Colon (tissue), 2 donors: ENCODE data around the gene PPP4R4.

Source experiments
- FAIRE-seq: peaks from 2 replicates; lab custom pipeline; 2012; peaks lifted over from hg19 to GRCh38; lab: Jason Lieb, UNC
- donor health status: control.
- donor health status: control.

The PPP4R4 gene, protein sequence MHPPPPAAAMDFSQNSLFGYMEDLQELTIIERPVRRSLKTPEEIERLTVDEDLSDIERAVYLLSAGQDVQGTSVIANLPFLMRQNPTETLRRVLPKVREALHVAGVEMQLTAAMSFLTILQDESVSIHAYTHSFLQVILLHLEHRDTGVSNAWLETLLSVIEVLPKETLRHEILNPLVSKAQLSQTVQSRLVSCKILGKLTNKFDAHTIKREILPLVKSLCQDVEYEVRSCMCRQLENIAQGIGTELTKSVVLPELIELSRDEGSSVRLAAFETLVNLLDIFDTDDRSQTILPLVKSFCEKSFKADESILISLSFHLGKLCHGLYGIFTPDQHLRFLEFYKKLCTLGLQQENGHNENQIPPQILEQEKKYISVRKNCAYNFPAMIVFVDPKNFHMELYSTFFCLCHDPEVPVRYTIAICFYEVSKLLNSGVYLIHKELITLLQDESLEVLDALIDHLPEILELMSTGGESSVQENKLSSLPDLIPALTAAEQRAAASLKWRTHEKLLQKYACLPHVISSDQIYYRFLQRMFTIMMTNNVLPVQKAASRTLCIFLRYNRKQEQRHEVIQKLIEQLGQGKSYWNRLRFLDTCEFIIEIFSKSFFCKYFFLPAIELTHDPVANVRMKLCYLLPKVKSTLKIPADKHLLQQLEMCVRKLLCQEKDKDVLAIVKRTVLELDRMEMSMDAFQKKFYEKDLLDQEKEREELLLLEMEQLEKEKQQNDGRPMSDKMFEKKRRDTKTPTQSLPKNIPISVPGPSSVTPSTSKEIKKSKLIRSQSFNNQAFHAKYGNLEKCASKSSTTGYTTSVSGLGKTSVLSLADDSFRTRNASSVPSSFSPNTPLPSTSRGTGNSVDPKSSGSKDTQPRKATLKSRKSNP

DNA sequence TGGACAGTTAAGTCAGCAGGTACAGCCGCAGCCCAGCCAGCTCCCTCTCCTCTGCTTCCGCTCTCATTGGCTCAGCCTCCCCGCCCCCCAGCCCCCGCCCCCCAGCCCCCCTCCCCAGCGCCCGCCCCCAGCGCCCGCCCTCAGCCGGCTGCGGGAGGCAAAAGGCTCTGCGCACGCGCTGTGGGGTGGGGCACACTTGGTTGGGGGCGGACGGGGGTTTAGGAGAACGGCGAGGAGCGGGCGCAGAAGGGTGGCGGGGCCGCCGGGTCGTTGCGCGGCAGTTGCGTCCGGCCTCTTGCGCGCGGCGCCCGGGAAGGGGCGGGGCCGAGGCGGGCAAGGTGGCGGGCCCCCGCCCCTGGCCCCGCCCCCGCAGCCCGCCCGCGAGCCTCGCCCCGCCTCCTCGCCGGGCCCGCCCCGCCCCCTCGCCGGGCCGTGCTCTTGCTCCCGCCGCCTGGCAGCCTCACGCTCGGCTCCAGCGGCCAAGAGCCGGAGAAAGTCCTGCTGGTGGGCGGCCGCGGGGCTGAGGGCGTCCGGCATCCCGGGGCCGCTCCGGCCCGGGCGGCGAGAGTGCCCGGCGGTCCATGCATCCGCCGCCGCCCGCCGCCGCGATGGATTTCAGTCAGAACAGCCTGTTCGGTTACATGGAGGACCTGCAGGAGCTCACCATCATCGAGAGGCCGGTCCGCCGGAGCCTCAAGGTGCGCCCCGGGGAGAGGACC lies at the start of gene PPP4R4:
PPP4R4 (plus strand) TSS at position 438 of the 719 bp plus-strand sequence; CDS start at position 582, 144 bp downstream.
- no peak for FAIRE-seq

DNA sequence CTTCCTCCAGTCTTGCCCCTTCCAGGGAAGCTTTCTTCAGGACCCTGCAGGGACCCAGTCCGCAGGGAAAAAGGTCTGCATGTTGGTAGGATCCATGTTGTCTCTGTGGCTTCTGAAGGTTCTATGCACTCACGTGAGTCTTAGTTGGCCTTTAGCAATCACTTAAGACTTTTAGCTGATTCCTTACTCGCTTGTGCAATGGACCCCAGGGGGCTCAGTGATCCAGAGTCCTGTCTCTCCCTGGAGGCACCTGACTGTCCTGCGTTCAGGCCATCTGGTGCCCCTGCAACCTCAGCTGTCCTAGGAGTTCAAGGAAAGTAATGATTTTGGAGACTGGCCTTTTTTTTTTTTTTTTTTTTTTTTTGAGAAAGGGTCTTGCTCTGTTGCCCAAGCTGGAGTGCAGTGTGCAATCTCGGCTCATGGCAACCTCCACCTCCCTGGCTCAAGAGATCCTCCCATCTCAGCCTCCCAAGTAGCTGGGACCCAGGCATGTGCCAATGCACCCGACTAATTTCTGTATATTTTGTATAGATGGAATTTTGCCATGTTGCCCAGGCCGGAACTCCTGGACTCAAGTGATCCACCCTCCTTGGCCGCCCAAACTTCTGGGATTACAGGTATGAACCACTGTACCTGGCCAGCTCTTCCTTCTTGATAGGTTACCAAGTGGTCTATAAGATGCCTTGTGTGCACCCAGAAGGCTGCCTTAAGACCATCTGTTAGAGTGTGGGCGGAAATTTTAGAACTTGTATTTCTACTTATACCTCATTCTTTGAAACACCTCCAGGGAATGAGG lies 49.3 kb upstream of the PPP4R4 start:
- FAIRE-seq = no peak

DNA sequence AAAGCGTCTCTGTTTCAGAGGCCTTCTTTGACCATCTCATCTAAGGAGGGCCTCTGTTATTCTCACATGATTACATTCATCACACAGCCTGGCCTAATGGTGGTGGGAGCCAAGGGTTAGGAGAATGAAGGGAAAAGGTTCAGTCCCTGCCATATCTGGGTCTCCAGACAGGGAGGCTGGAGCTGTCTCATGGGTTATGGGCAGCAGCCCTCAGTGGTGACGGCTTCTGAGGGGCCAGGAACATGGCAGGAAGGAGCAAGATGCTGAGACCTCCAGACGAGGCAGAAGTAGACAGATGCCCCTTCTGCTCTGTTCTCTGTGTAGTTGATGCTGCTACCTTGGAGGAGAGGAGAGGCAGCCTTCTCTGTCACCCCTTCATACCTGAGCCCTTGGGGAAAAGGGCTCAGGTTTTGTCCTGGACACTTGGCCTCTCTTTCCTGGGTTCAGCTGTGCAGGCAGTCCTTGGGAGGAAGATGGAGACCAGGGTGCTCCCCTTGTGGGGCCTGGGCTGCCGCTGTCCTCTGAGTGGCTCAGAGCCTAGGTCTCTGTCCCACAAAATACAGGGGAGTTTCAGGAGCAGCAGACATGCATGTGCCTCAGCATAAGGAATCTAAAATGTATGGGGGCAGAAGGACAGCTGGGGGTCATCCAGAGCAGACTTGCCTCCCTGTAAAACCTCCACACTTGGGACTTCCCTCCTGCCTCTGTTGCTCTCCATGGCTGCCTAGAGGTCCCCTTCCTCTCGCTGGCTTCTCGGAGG lies 48.3 kb upstream of the PPP4R4 start:
- no peak for FAIRE-seq

DNA sequence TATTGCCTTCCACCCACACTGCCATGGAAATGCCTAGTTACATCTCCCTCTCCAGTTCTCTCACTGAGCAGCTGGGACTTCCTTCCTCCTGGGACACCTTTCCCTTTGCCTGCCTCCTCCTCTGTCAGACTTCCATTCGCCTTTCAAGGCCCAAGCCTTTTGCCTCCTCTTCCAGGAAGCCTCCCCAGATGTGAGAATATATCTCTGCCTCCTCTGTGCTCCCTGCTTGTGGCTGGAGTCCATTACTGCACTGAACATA lies 47.8 kb upstream of the PPP4R4 start:
- no peak for FAIRE-seq

DNA sequence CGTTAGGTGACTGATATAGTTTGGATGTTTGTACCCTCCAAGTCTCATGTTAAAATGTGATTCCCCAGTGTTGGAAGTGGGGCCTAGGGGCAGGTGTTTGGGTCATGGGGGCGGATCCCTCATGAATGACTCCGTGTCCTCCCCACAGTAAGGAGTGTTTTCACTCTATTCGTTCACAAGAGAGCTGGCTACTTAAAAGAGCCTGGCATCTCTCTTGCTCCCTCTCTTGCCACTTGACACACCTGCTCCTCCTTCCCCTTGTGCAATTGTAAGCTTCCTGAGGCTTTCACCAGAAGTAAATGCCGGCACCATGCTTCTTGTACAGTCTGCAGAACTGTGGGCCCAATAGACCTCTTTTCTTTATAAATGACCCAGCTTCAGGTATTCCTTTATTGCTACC lies 47.3 kb upstream of the PPP4R4 start:
- FAIRE-seq = no peak

DNA sequence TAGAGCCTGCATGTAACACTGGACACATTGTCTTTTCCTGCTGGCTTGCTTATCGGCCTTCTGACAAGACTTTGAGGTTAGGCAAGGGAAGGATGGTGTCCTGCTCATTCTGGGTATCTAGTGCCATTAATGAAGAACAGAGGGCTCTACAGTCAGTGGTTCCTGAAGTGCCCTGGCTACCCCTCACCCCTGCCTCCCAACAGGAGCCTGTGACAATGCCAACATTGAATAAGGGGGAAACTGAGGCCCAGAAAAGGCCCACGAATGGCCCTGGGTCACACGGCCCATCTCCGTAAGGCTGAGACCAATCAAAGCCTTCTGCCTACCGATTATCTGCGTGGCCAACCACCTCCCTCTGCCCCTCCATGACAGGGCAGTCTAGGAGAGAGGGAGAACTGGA lies 46.8 kb upstream of the PPP4R4 start:
- no peak for FAIRE-seq

DNA sequence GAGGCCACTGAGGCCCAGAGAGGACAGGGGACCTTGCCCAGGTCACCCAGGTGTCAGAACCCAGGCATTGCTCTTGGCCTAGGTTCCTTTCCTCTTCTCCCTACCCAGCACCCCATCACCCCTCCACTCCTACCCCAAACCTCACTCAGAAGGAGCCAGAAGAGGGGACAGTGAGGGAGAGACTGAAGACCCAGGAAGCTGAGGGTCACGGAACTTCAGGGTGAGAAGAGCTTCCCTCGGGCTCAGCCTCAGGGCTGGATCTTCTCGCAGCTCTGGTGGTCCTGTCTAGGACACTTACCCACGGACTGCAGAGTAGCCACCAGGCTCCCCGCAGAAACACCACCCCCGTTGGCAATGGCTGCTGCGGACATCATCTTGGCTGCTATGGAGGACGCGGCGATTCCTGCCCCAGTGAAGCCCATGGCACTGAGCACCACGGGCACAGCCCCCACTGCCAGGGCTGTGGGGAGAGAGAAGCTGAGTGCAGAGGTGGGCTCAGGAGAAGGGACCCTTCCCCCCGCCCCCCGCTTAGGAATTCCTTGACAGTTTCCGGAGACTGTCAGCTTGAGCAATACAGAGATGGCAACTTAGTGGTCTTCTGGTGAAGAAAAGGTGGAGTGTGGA lies 45.8 kb upstream of the PPP4R4 start:
- no peak for FAIRE-seq

DNA sequence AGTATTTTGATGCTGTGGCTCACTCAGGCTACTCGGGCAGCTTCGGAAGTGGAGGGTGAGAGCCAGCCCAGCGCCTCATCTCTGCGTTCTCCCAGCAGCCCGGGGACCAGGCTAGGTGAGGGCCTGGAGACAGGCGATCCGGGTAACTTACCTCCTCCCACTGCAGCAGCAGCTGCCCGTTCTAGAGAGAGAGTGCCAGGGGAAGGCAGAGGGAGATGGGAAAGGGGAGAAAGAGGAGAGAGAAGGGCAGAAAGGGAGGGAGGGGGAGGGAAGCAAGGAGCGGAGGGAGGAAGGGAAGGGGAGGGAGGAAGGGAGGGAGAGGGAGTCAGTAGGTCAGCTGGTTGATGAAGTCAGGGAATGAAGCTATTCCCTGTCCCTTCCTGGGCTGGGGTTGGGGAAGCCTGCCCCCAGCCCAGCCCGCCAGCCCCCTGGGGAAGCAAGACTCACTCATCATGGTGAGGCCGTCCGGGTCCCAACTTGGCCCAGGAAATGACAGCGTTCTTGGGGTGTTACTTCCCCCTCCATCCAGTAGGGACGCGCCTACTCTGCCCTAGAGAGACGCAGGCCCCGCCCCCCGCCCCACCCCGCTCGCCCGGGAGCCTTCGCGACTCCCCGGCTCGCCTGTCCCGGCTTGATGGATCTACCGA lies 44.9 kb upstream of the PPP4R4 start, which contains the start of gene IFI27L2:
IFI27L2 (minus strand) TSS at position 494 of the 647 bp plus-strand sequence; CDS start at position 454, 40 bp downstream.
- FAIRE-seq = no peak

DNA sequence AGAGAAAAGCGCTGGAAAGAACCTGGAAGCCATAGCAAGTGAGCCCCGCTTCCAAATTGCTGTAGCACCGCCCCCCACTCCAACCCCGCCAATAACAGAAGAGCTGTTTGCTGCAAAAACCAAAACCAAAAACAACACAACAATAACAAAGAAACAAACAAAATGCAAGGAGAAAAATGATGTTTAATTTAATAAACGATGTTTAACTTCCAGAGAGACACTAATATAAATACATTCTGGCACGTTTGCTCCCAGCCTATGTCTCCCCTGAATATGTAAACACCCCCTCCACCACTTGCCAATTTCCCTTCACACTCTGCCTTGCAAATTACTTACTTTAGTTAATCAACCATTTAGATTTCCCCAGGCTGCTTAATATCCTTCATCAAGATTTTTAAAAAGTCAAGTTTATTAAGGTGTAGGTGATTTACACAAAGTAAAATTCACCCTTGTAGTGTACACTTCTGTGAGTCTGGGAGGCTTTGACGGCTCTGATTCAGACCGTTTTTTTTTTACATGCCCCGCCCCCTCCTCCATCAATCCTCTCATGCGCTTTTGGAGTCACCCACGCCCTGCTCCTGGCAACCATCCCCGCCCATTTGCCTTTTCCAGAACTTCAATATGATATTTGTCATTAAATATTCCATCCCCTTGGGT lies 44.2 kb upstream of the PPP4R4 start:
- FAIRE-seq = no peak

DNA sequence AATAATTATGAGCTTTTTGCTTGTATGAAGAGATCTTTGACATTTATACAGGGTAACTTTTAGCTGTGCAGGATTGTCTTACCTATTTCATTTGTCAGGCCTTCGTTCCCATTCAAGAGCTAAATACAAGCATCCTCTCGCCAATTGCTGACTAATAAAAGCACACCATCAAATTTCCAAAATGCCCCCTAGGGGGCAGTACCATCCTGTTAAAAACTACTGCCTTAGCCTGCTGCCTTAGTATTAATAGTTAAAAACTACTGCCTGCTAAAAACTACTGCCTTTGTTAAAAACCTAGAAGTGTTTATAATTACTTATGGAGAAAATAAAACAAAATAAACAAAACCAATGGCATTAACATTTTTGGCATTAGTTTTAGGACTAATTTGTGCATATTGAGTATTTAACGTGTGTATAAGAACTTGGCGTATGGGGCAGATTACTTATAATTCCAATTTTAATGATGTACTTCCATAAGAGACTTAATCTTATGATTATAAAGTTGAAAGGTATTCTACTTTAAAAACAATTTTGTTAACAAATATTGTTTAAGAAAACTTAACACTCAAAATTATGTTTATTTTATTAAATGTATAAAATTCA lies 41.7 kb upstream of the PPP4R4 start:
- peak; percentile 60 for FAIRE-seq

DNA sequence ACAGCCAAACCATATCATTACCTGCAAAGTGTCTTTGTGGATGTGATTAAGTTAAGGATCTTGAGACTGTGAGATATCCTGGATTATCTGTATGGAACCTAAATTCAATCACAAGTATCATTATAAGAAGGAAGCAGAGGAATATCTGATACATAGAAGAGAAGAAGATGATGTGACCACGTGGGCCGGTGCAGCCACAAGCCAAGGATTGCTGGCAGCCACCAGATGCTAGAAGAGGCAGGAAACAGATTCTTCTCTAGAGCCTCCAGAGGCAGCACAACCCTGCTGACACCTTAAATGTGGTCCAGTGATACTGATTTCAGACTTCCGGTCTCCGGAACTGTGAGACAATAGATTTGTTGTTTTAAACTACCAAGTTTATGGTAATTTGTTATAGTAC lies 38.6 kb upstream of the PPP4R4 start:
- FAIRE-seq = no peak

DNA sequence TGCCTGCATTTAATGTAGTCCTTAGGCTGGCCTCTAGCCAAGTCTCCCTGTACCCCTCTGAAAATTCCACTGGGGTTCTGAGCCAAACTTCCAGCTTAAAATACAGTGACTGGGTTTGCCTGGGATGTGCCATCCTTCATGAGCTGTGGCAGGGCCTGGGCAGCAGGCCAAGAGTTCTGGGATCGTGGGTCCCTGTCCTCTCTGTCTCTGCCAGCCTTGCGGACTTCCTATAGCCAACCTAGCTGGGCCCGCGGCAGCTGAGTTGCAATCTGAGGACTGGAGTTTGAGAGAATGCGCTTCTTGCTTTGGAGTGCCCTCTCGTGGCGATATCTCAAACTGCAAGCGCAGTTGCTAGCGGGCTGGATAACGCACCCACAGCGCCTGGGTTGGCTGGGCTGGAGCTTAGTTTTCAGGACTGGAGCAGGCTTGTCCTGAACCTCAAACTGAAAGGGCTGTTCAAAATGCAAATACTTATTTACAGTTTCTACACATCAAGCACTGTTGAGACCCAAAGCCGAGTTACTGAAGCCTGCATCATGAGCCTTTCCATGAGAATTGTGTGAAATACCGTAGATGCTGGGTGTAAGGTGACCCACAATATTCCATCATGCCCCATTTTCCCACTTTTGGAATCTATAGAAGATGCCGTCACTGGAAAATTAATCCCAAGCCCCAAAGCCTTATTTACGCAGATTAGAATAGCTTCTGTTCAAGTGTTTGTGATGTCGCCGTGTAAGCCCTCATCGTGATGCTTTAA lies 37.4 kb upstream of the PPP4R4 start:
- no peak for FAIRE-seq

DNA sequence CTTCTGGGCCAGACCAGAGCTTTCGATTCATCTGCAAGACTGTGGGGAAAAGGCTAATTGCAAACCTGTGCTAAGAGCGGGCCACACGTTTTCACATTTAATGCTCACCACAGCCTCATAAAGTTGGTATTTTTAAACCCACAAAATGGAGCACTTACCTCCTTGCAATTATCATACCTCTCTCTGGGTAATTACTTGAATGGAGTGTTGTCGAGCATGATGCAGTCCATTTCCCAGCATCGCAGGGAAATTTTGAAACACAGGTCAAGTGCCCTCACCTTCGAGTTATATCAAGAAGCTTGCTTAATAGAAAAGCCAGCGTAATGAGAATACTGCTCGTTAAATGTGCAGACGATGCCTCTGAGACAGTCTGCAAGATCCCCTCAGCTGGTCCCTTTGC lies 35.9 kb upstream of the PPP4R4 start:
- FAIRE-seq = no peak

DNA sequence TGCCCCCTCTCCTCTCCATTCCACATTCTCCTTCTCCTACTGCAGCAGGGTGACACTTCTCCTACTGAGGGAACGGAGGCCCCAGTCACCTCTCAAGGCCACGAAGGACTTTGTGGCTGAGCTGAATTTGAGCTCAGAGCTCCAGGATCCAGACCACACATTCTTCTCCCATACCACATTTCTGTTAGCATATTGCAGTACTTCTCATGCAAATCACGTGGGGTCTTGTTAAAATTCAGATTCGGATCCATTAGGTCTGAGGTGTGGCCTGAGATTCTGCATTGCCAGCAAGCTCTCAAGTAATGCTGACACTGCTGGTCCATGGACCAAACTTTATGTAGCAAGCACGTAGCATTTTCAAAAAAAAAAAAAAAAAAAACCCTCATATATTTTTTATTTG lies 35.1 kb upstream of the PPP4R4 start:
- FAIRE-seq = no peak

DNA sequence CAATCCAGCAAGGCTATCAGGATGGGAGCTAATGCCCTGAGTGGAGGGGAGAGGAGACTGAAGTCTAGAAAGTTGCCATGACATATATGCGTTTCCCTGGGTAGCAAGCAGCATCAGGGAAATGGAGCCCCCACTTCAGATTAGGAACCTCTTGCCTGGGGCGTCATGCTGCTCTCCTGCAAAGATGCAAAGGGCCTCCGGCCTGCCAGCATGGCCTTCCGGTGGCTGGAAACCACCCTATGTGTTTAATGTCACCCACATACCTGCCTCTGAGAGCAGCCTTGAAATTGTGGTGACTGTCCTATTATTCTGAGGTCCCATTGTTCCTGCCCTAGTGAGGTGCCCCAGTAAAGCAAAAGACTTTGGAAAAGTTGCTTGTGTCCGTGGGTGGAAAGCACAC lies 34.7 kb upstream of the PPP4R4 start:
- no peak for FAIRE-seq

DNA sequence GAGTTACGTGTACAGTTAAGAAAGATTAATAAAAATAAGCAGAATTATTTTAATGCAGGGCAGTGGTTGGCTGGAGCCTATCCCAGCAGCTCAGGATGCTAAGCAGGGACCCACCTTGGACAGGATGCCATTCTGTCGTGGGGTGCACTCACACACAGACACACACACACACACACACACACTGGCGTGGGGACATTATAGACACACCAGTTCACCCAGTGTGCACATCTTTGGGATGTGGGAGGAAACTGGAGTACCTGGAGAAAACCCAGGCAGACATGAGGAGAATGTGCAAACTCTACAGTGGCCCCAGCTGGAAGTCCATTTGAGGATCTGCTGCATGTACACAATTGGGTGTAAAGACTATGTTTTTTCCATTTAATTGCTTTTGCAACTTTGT lies 31.9 kb upstream of the PPP4R4 start:
- FAIRE-seq = no peak

DNA sequence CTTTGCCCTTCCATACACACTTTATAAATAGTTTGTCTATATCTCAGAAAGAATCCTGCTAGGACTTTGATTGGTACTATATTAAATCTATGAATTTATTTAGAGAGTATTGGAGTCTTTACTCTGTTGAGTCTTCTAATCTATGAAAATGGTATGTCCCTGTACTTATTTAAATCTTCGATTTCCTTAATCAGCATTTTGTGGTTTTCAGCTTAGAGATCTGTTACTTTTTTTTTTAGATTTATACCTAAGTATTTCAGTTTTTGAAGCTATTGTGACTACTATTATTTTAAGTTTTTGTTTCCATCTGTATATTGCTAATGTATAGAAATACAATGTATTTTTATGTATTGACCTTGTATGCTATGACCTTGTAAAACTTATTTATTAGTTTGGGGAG lies 31.3 kb upstream of the PPP4R4 start:
- FAIRE-seq = no peak

DNA sequence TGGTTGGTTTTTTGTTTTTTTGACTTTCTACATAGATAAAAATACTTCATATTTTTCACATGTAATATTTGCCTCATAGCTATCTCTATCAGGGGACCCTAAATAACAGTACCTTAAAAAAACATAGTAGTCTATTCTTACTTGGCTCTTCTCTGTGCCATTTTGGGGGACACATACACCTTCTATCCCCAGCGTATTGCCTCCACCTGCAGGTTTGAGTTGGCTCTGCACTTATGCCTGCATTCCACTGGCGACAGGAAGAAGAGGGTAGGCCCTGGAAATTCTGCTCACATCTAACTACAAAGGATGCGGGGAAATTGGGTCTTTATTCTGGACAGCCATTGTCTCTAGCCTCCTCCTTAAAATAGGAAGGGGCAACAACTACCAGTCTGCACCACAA lies 30.9 kb upstream of the PPP4R4 start:
- FAIRE-seq = no peak

DNA sequence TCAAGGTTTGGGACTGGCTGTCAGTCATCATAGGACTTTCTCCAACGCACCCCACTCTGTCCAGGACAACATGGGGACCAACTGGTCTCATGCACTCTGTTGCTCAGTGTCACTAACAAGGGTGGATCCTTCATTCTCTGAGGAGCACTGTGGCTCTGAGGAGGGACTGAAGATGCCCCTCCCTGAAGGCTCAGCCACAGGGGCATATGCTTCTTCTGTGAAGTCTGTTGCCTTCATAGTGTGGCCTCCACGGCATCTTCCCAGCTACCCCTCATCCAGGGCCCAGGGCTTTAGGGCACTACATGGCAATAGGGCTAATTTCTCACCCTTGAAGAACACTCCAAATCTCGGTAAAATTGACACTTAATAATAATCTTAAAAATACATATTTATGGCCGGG lies 30.4 kb upstream of the PPP4R4 start:
- no peak for FAIRE-seq
